ENCODE measurements around the gene SEPHS1. TPM values are rescaled to one million over a fixed set of nuclear protein-coding genes. Genes with fewer than 3 reads are reported as not detected.

The SEPHS1 gene
- total and polyA plus RNA-seq, 8 donors, result 33.3 to 134 (median 108) TPM

GRCh38 chr10:13338390-13339110, 9.5 kb downstream of the SEPHS1 start:
- DNase-seq (peak in 2 of 4 donors; percentile 69 to 81), ATAC-seq (no peak)
- TF ChIP-seq, protein P1, sequence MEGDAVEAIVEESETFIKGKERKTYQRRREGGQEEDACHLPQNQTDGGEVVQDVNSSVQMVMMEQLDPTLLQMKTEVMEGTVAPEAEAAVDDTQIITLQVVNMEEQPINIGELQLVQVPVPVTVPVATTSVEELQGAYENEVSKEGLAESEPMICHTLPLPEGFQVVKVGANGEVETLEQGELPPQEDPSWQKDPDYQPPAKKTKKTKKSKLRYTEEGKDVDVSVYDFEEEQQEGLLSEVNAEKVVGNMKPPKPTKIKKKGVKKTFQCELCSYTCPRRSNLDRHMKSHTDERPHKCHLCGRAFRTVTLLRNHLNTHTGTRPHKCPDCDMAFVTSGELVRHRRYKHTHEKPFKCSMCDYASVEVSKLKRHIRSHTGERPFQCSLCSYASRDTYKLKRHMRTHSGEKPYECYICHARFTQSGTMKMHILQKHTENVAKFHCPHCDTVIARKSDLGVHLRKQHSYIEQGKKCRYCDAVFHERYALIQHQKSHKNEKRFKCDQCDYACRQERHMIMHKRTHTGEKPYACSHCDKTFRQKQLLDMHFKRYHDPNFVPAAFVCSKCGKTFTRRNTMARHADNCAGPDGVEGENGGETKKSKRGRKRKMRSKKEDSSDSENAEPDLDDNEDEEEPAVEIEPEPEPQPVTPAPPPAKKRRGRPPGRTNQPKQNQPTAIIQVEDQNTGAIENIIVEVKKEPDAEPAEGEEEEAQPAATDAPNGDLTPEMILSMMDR (IDR thresholded peaks at IDR 0.05), result no peak
- Histone ChIP-seq H3K9me3 (no peaks in the 10 kb centered on the region), H3K4me3 (no peak overlapping the region), H3K36me3 (peaks cover 0 to 50% of the 10 kb centered on the region in 2 donors), H3K27me3 (no peaks in the 10 kb centered on the region), H3K4me1 (no peaks in the 10 kb centered on the region), H3K27ac (no peak overlapping the region)
- intact Hi-C loops (cut with DNase I), result no loop called here

GRCh38 chr10:13337827-13338196, 10.3 kb downstream of the SEPHS1 start:
- TF ChIP-seq, protein P1 (IDR thresholded peaks at IDR 0.05), result no peak
- Histone ChIP-seq H3K4me1 (no peaks in the 10 kb centered on the region), H3K27me3 (no peaks in the 10 kb centered on the region), H3K4me3 (no peak overlapping the region), H3K36me3 (peaks cover 0 to 58% of the 10 kb centered on the region in 2 donors), H3K27ac (no peak overlapping the region), H3K9me3 (no peaks in the 10 kb centered on the region)
- intact Hi-C loops (cut with DNase I), result no loop called here
- DNase-seq, result no peak
- ATAC-seq, result no peak

- Histone ChIP-seq H3K27me3 (no peaks in the 10 kb centered on the region), H3K4me1 (no peaks in the 10 kb centered on the region), H3K27ac (no peak overlapping the region), H3K36me3 (peaks cover 0 to 60% of the 10 kb centered on the region in 2 donors), H3K9me3 (no peaks in the 10 kb centered on the region), H3K4me3 (no peak overlapping the region)
- DNase-seq (no peak), ATAC-seq (no peak)
- TF ChIP-seq, protein P1 (IDR thresholded peaks at IDR 0.05), result no peak
- intact Hi-C loops (cut with DNase I), result no loop called here
These were observed 10.8 kb downstream of the SEPHS1 start for GRCh38 chr10:13337128-13337826.

DNA sequence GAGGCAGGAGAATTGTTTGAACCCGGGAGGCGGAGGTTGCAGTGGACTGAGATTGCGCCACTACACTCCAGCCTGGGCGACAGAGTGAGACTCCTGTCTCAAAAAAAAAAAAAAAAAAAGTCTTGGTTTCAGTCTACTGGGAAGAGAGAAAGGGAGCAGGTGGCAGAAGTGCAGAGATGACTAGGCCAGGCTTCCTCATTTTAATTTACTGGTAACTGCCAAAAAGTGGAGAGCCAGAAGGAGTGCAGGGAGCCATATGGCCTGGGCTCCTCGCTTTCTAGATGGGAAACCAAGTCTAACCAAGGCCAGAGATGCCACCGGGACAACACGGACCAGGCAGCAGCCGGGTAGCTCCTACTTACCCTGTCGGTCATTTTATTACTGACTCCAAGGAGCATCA, 12.2 kb downstream of the SEPHS1 start:
- Histone ChIP-seq H3K4me3 (no peak overlapping the region), H3K27me3 (no peaks in the 10 kb centered on the region), H3K4me1 (no peaks in the 10 kb centered on the region), H3K36me3 (peaks cover 0 to 74% of the 10 kb centered on the region in 2 donors), H3K27ac (no peak overlapping the region), H3K9me3 (no peaks in the 10 kb centered on the region)
- DNase-seq, result no peak
- TF ChIP-seq, protein P1 (IDR thresholded peaks at IDR 0.05), result no peak
- intact Hi-C loops (cut with DNase I), result no loop called here
- ATAC-seq, result no peak

DNA sequence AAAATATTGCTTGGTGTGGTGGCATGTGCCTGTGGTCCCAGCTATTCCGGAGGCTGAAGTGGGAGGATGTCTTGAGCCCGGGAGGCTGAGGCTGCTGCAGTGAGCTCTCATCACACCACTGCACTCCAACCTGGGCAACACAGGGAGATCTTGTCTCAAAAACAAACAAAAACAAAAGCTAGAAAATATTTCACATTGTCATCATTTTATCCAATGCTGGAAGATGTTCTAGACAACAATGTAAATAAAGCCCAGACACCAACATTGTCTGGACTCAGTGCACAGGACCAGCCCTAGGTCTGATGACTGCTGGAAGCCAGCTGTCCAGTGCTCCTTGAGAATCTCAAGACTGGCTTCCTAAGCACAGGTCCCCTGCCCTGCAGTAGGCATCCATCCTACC, 13.5 kb downstream of the SEPHS1 start:
- H3K4me1 ChIP-seq, result no peaks in the 10 kb centered on the region
- H3K9me3 ChIP-seq, result no peaks in the 10 kb centered on the region
- TF ChIP-seq, protein P1 (IDR thresholded peaks at IDR 0.05), result no peak
- intact Hi-C loops (cut with DNase I), result no loop called here
- no peak for DNase-seq
- peaks cover 0 to 87% of the 10 kb centered on the region in 2 donors for H3K36me3 ChIP-seq
- no peak overlapping the region for H3K27ac ChIP-seq
- no peaks in the 10 kb centered on the region for H3K27me3 ChIP-seq
- no peak overlapping the region for H3K4me3 ChIP-seq
- no peak for ATAC-seq
